NCI-H82 treated with DMSO at 0.1 percent for 48 hours (cell line): ENCODE measurements around the gene BANK1.
"Not testable (repeated sequence)": the region's sequence is repeated elsewhere in the genome, so short reads cannot be mapped to it uniquely, and the experiment has no call there.

Experiments
- DNase-seq: peaks from one replicate; lab custom pipeline; 2025; ENCODE audit not compliant: unreplicated experiment; lab: John Stamatoyannopoulos, UW

Gene BANK1

GRCh38 chr4:101885574-101885973 lies 95.0 kb downstream of the BANK1 start:
- DNase-seq, result no peak

- DNase-seq, result no peak
These were observed 96.3 kb downstream of the BANK1 start for GRCh38 chr4:101886826-101887225.

- no peak for DNase-seq
These were observed 97.9 kb downstream of the BANK1 start for GRCh38 chr4:101888472-101888871.

GRCh38 chr4:101905527-101905926 lies 115.0 kb downstream of the BANK1 start:
- DNase-seq, result not testable (repeated sequence)

- no peak for DNase-seq
These were observed 120.3 kb downstream of the BANK1 start for GRCh38 chr4:101910786-101911373.

GRCh38 chr4:101911616-101912015 lies 121.1 kb downstream of the BANK1 start:
- DNase-seq, result no peak

- DNase-seq, result no peak
These were observed 124.2 kb downstream of the BANK1 start for GRCh38 chr4:101914761-101915160.

GRCh38 chr4:101919373-101919977 lies 128.9 kb downstream of the BANK1 start:
- DNase-seq, result no peak

- no peak for DNase-seq
These were observed 130.8 kb downstream of the BANK1 start for GRCh38 chr4:101921370-101921769.

GRCh38 chr4:101931619-101932018 lies 141.1 kb downstream of the BANK1 start:
- DNase-seq, result no peak

- no peak for DNase-seq
These were observed 143.3 kb downstream of the BANK1 start for GRCh38 chr4:101933855-101934254.

- no peak for DNase-seq
These were observed 148.3 kb downstream of the BANK1 start for GRCh38 chr4:101938836-101939235.

GRCh38 chr4:101941816-101942358 lies 151.4 kb downstream of the BANK1 start:
- DNase-seq, result no peak

- no peak for DNase-seq
These were observed 152.4 kb downstream of the BANK1 start for GRCh38 chr4:101942891-101943290.

- DNase-seq, result no peak
These were observed 154.1 kb downstream of the BANK1 start for GRCh38 chr4:101944649-101945048.

GRCh38 chr4:101948055-101948454 lies 157.5 kb downstream of the BANK1 start:
- DNase-seq, result no peak

GRCh38 chr4:101948951-101949350 lies 158.4 kb downstream of the BANK1 start:
- no peak for DNase-seq

GRCh38 chr4:101950258-101950979 lies 159.9 kb downstream of the BANK1 start:
- no peak for DNase-seq

- DNase-seq, result no peak
These were observed 162.5 kb downstream of the BANK1 start for GRCh38 chr4:101952985-101953384.

GRCh38 chr4:101953949-101954348 lies 163.4 kb downstream of the BANK1 start:
- DNase-seq, result no peak

GRCh38 chr4:101954351-101954750 lies 163.8 kb downstream of the BANK1 start:
- DNase-seq, result no peak
